Esophagus muscularis mucosa (tissue), 4 donors: ENCODE results near the gene RNFT2. TPM values are rescaled to one million over a fixed set of nuclear protein-coding genes. Genes with fewer than 3 reads are reported as not detected.
"Not testable (repeated sequence)": the region's sequence is repeated elsewhere in the genome, so short reads cannot be mapped to it uniquely, and the experiment has no call there.

Experiments used
- DNase-seq: peaks from one replicate; pipeline ENCODE4 v3.0.0-alpha.2; 2017; ENCODE audit errors: extremely low spot score
- H3K27ac ChIP-seq, 4 donors: fragments of 200-600 bp; sonication (generic); replicated peaks in 1 of 4; 1 replicate in 3 of 4; 2 replicates in 1 of 4; pipeline ENCODE4 v1.5.1; 2016 to 2019; ENCODE audit warnings: mild to moderate bottlenecking in 1 of 4
- H3K27me3 ChIP-seq, 4 donors: fragments of 200-600 bp; sonication (generic); one replicate each; pipeline versions ENCODE4 v1.5.1 to v1.6.0; 2016 to 2019
- H3K36me3 ChIP-seq, 4 donors: fragments of 200-600 bp; sonication (generic); one replicate each; pipeline ENCODE4 v1.5.1; 2016 to 2019
- H3K4me1 ChIP-seq, 4 donors: fragments of 200-600 bp; sonication (generic); one replicate each; pipeline ENCODE4 v1.5.1; 2016 to 2019
- H3K4me3 ChIP-seq, 4 donors: fragments of 200-600 bp; sonication (generic); 1 replicate in 2 of 4; 2 replicates in 2 of 4; pipeline ENCODE4 v1.5.1; 2016 to 2019; ENCODE audit warnings: mild to moderate bottlenecking in 4 of 4, moderate library complexity in 1 of 4
- H3K9me3 ChIP-seq, 4 donors: fragments of 200-600 bp; sonication (generic); 1 replicate in 3 of 4; 2 replicates in 1 of 4; pipeline ENCODE4 v1.5.1; 2016 to 2019
- CTCF ChIP-seq, 3 experiments: fragments of 200-600 bp in 2 of 3; fragments of 450-650 bp in 1 of 3; sonication (generic) in 2 of 3; IDR thresholded peaks; one replicate each; pipeline ENCODE4 v1.5.1; 2017 to 2019; ENCODE audit warnings: antibody characterized with exemption in 3 of 3, mild to moderate bottlenecking in 2 of 3, moderate library complexity in 1 of 3
- EP300 ChIP-seq: sonication (generic); formaldehyde crosslinking; IDR thresholded peaks from one replicate; pipeline ENCODE4 v1.6.1; 2017; ENCODE audit warnings: antibody characterized with exemption
- POLR2A ChIP-seq: fragments of 450-650 bp; IDR thresholded peaks from one replicate; pipeline ENCODE4 v1.6.1; 2017; ENCODE audit warnings: antibody characterized with exemption, moderate library complexity, mild to moderate bottlenecking, low read depth
- POLR2AphosphoS5 ChIP-seq, 2 donors: sonication (generic); formaldehyde crosslinking; IDR thresholded peaks; one replicate each; pipeline ENCODE4 v1.6.1; 2017; ENCODE audit warnings: antibody characterized with exemption in 2 of 2
- WGBS: methylation state at CpG from one replicate; pipeline ENCODE4 v1.1.5; 2018; 5-methylcytosine and 5-hydroxymethylcytosine counted together
- intact Hi-C: fragments of 100-400 bp; cut with DNase I; formaldehyde crosslinking; loops from one replicate; pipeline ENCODE4 v1.15.1; 2023
- total RNA-seq, 4 donors: library from RNA; depleted of rRNA; stranded (reverse); fragments of >200 nt; gene quantifications; one replicate each; pipeline versions ENCODE4 v1.1.0 to v1.2.1, GENCODE V29; 2016

RNFT2 gene
- total RNA-seq, 4 donors from 2014 or later = 0.17 to 0.63 (median 0.34) TPM

- Histone ChIP-seq H3K9me3 (no peaks in the 10 kb centered on the region), H3K4me3 (no peak overlapping the region), H3K27me3 (no peaks in the 10 kb centered on the region), H3K36me3 (peaks cover 0 to 7% (median 5%) of the 10 kb centered on the region in 4 donors), H3K27ac (no peak overlapping the region), H3K4me1 (peaks cover 14 to 22% (median 19%) of the 10 kb centered on the region in 4 donors)
- TF ChIP-seq EP300 (no peak), CTCF (IDR thresholded peaks at IDR 0.05) (no peak), POLR2A (no peak), POLR2AphosphoS5 (IDR thresholded peaks at IDR 0.05) (no peak)
- DNase-seq = no peak
- intact Hi-C loops = loop anchor here (5.0 kb wide), 1 partner anchor 83 kb away; no protein-coding TSS in a partner anchor
- 83% methylated on average over 7 of the region's 7 CpGs for WGBS
Observed at GRCh38 chr12:116739381-116739887, 1.3 kb downstream of the RNFT2 start.

- intact Hi-C loops, H3K4me3 ChIP-seq, H3K36me3 ChIP-seq: not testable (repeated sequence)
Observed at GRCh38 chr12:116742787-116743186, 4.7 kb downstream of the RNFT2 start.

GRCh38 chr12:116744766-116745165, 6.7 kb downstream of the RNFT2 start:
- 48% methylated on average over 3 of the region's 3 CpGs for WGBS
- H3K9me3 ChIP-seq = no peaks in the 10 kb centered on the region
- H3K4me1 ChIP-seq = no peaks in the 10 kb centered on the region
- H3K27ac ChIP-seq = no peak overlapping the region
- no peaks in the 10 kb centered on the region for H3K27me3 ChIP-seq
- DNase-seq = no peak
- no peaks in the 10 kb centered on the region for H3K36me3 ChIP-seq
- intact Hi-C loops = no loop called here
- no peak for TF ChIP-seq POLR2AphosphoS5 (IDR thresholded peaks at IDR 0.05)
- H3K4me3 ChIP-seq = no peak overlapping the region

More at GRCh38 chr12:116742787-116743186, 4.7 kb downstream of the RNFT2 start:
- 63% methylated on average over 2 of the region's 2 CpGs for WGBS
- not testable (repeated sequence) for H3K9me3 ChIP-seq, DNase-seq, H3K4me1 ChIP-seq, H3K27ac ChIP-seq, H3K27me3 ChIP-seq

GRCh38 chr12:116745554-116745953, 7.4 kb downstream of the RNFT2 start:
- WGBS = 97% methylated on average over 4 of the region's 4 CpGs
- intact Hi-C loops = no loop called here

GRCh38 chr12:116749884-116750283, 11.8 kb downstream of the RNFT2 start:
- intact Hi-C loops = no loop called here
- TF ChIP-seq POLR2A (no peak), EP300 (no peak), POLR2AphosphoS5 (IDR thresholded peaks at IDR 0.05) (no peak), CTCF (IDR thresholded peaks at IDR 0.05) (no peak)
- WGBS = 93% methylated on average over 6 of the region's 26 CpGs
- DNase-seq = no peak
- no peaks in the 10 kb centered on the region for H3K4me1 ChIP-seq
- no peak overlapping the region for H3K27ac ChIP-seq
- no peak overlapping the region for H3K4me3 ChIP-seq
- no peaks in the 10 kb centered on the region for H3K9me3 ChIP-seq
- H3K36me3 ChIP-seq = no peaks in the 10 kb centered on the region
- no peaks in the 10 kb centered on the region for H3K27me3 ChIP-seq

More at GRCh38 chr12:116745554-116745953, 7.4 kb downstream of the RNFT2 start:
- H3K4me1 ChIP-seq = no peaks in the 10 kb centered on the region
- H3K9me3 ChIP-seq = no peaks in the 10 kb centered on the region
- H3K4me3 ChIP-seq = no peak overlapping the region
- no peak overlapping the region for H3K27ac ChIP-seq
- H3K36me3 ChIP-seq = no peaks in the 10 kb centered on the region
- no peak for TF ChIP-seq POLR2AphosphoS5 (IDR thresholded peaks at IDR 0.05)
- no peak for TF ChIP-seq EP300
- no peak for TF ChIP-seq CTCF (IDR thresholded peaks at IDR 0.05)
- no peak for TF ChIP-seq POLR2A
- DNase-seq = no peak
- H3K27me3 ChIP-seq = no peaks in the 10 kb centered on the region

GRCh38 chr12:116750298-116750697, 12.2 kb downstream of the RNFT2 start:
- H3K4me3 ChIP-seq = no peak overlapping the region
- WGBS = 96% methylated on average over 3 of the region's 4 CpGs
- no peak for TF ChIP-seq CTCF (IDR thresholded peaks at IDR 0.05)
- TF ChIP-seq POLR2AphosphoS5 (IDR thresholded peaks at IDR 0.05) = no peak
- TF ChIP-seq POLR2A = no peak
- TF ChIP-seq EP300 = no peak
- no peaks in the 10 kb centered on the region for H3K4me1 ChIP-seq
- no peak overlapping the region for H3K27ac ChIP-seq
- intact Hi-C loops = no loop called here
- no peak for DNase-seq
- no peaks in the 10 kb centered on the region for H3K9me3 ChIP-seq
- H3K27me3 ChIP-seq = no peaks in the 10 kb centered on the region
- no peaks in the 10 kb centered on the region for H3K36me3 ChIP-seq

- H3K4me3 ChIP-seq, H3K27me3 ChIP-seq, H3K4me1 ChIP-seq, H3K27ac ChIP-seq, intact Hi-C loops, H3K36me3 ChIP-seq, H3K9me3 ChIP-seq, DNase-seq: not testable (repeated sequence)
- 91% methylated on average over 5 of the region's 5 CpGs for WGBS
Observed at GRCh38 chr12:116754097-116754496, 16.0 kb downstream of the RNFT2 start.

- H3K27ac ChIP-seq, H3K9me3 ChIP-seq, H3K4me3 ChIP-seq, H3K36me3 ChIP-seq, H3K4me1 ChIP-seq, DNase-seq, intact Hi-C loops, H3K27me3 ChIP-seq: not testable (repeated sequence)
- 96% methylated on average over 1 of the region's 1 CpG for WGBS
Observed at GRCh38 chr12:116754783-116755182, 16.7 kb downstream of the RNFT2 start.
